ENCODE measurements around the gene TNS2. TPM values are rescaled to one million over a fixed set of nuclear protein-coding genes. Genes with fewer than 3 reads are reported as not detected.
A peak's percentile ranks its signal among the peaks of the same experiment; 100 is the strongest.

The TNS2 gene
- total and polyA plus RNA-seq, 9 of the 15 experiments (the other 6 are each of a cell fraction or from before 2014, with no cell fraction given) = 0.28 to 3.1 (median 1.2) TPM; not detected in 1

- TF ChIP-seq BCLAF1 (IDR thresholded peaks at IDR 0.05; ENCODE audit: borderline replicate concordance in 1 of 2, control insufficient read depth in 1 of 2, low read depth in 2 of 2, low read length in 1 of 2) (no peak), GMEB1 (CRISPR knock-in tag; IDR thresholded peaks at IDR 0.05) (no peak), SMAD4 (CRISPR knock-in tag; conservative IDR thresholded peaks at IDR 0.05) (peak; percentile 24; the same call in 1 of the 2 replicates), TCF15 (CRISPR knock-in tag; IDR thresholded peaks at IDR 0.05) (no peak), NCOA2 (IDR thresholded peaks at IDR 0.05; ENCODE audit: partially characterized antibody in 2 of 2) (no peak), CBFA2T2 (conservative IDR thresholded peaks at IDR 0.05) (no peak), ELK3 (CRISPR knock-in tag; IDR thresholded peaks at IDR 0.05) (no peak), ZFPM2 (CRISPR knock-in tag; IDR thresholded peaks at IDR 0.05) (no peak), TOE1 (IDR thresholded peaks at IDR 0.05; ENCODE audit: borderline replicate concordance) (peak; percentile 17; the same call in 1 of the 2 replicates), TOE1 (CRISPR knock-in tag; IDR thresholded peaks at IDR 0.05; ENCODE audit: borderline replicate concordance, low read depth) (no peak), NFIC (IDR thresholded peaks at IDR 0.05) (0 out of 2 replicates have a peak, but pooled peaks have one; percentile 17), ZNF830 (CRISPR knock-in tag; IDR thresholded peaks at IDR 0.05) (0 out of 2 replicates have a peak, but pooled peaks have one; percentile 44), KLF13 (tag; IDR thresholded peaks at IDR 0.05; ENCODE audit: borderline replicate concordance, low read depth) (no peak), PURB (CRISPR knock-in tag; IDR thresholded peaks at IDR 0.05; ENCODE audit: low read depth) (no peak), CCNT2 (IDR thresholded peaks at IDR 0.05; ENCODE audit: borderline replicate concordance, extremely low read depth, insufficient read length, low read depth, low read length) (peak; percentile 37), FOXA3 (CRISPR knock-in tag; conservative IDR thresholded peaks at IDR 0.05 in 1 of 2, IDR thresholded peaks at IDR 0.05 in 1 of 2) (no peak), SAP30 (IDR thresholded peaks at IDR 0.05; ENCODE audit: borderline replicate concordance, insufficient read depth, low read depth, low read length, poor library complexity, severe bottlenecking) (no peak), PHF8 (IDR thresholded peaks at IDR 0.05; ENCODE audit: borderline replicate concordance, low read length) (no peak)
Observed at GRCh38 chr12:53099071-53099882, 49.4 kb downstream of the TNS2 start (continued).
